Left forelimb (tissue), 1 donor: Measurements from ENCODE around the gene GJA1.
"Not testable (repeated sequence)": the region's sequence is repeated elsewhere in the genome, so short reads cannot be mapped to it uniquely, and the experiment has no call there.

ENCODE experiments used
- DNase-seq: peaks from one replicate; pipeline ENCODE4 v3.0.0-alpha.2; 2018; ENCODE audit warnings: low spot score

The GJA1 gene

GRCh38 chr6:121436960-121437850, 1.8 kb downstream of the GJA1 start:
- peak; percentile 82 for DNase-seq

GRCh38 chr6:121437851-121438651, 2.6 kb downstream of the GJA1 start:
- peak; percentile 70 for DNase-seq

- DNase-seq: no peak
These were observed 3.4 kb downstream of the GJA1 start for GRCh38 chr6:121438869-121439268.

GRCh38 chr6:121439475-121439874, 4.0 kb downstream of the GJA1 start:
- no peak for DNase-seq

GRCh38 chr6:121439926-121440325, 4.5 kb downstream of the GJA1 start:
- DNase-seq: no peak

GRCh38 chr6:121441477-121441876, 6.0 kb downstream of the GJA1 start:
- no peak for DNase-seq

- no peak for DNase-seq
These were observed 7.1 kb downstream of the GJA1 start for GRCh38 chr6:121442576-121442975.

- no peak for DNase-seq
These were observed 8.6 kb downstream of the GJA1 start for GRCh38 chr6:121443971-121444541.

- not testable (repeated sequence) for DNase-seq
These were observed 11.3 kb downstream of the GJA1 start for GRCh38 chr6:121446705-121447104.

GRCh38 chr6:121447746-121448145, 12.3 kb downstream of the GJA1 start:
- not testable (repeated sequence) for DNase-seq

GRCh38 chr6:121448528-121448927, 13.1 kb downstream of the GJA1 start:
- DNase-seq: not testable (repeated sequence)

- no peak for DNase-seq
These were observed 13.9 kb downstream of the GJA1 start for GRCh38 chr6:121449331-121449730.

- DNase-seq: no peak
These were observed 14.8 kb downstream of the GJA1 start for GRCh38 chr6:121450242-121450641.

GRCh38 chr6:121451250-121451649, 15.8 kb downstream of the GJA1 start:
- no peak for DNase-seq

- no peak for DNase-seq
These were observed 17.7 kb downstream of the GJA1 start for GRCh38 chr6:121453191-121453590.

- no peak for DNase-seq
These were observed 24.7 kb downstream of the GJA1 start for GRCh38 chr6:121460170-121460569.

- DNase-seq: no peak
These were observed 27.6 kb downstream of the GJA1 start for GRCh38 chr6:121463087-121463486.

GRCh38 chr6:121465101-121465500, 29.7 kb downstream of the GJA1 start:
- no peak for DNase-seq

GRCh38 chr6:121479486-121480098, 44.1 kb downstream of the GJA1 start:
- DNase-seq: no peak

- DNase-seq: no peak
These were observed 44.8 kb downstream of the GJA1 start for GRCh38 chr6:121480099-121480713.

GRCh38 chr6:121482004-121482693, 46.7 kb downstream of the GJA1 start:
- no peak for DNase-seq
